ENCODE results near the gene DPH6.

The DPH6 gene

GRCh38 chr15:35540021-35540420 lies 5.9 kb downstream of the DPH6 start:
- no peak for DNase-seq

- no peak for DNase-seq
These were observed 10.5 kb downstream of the DPH6 start for GRCh38 chr15:35535365-35535916.

- DNase-seq = no peak
These were observed 12.5 kb downstream of the DPH6 start for GRCh38 chr15:35533130-35534110.

GRCh38 chr15:35530698-35531097 lies 15.3 kb downstream of the DPH6 start:
- DNase-seq = no peak

GRCh38 chr15:35529784-35530183 lies 16.2 kb downstream of the DPH6 start:
- DNase-seq = no peak

GRCh38 chr15:35522061-35522460 lies 23.9 kb downstream of the DPH6 start:
- DNase-seq = no peak

GRCh38 chr15:35519541-35520149 lies 26.3 kb downstream of the DPH6 start:
- DNase-seq = no peak

- no peak for DNase-seq
These were observed 26.9 kb downstream of the DPH6 start for GRCh38 chr15:35519052-35519451.

- DNase-seq = no peak
These were observed 31.2 kb downstream of the DPH6 start for GRCh38 chr15:35514759-35515158.

- no peak for DNase-seq
These were observed 37.9 kb downstream of the DPH6 start for GRCh38 chr15:35507932-35508638.

GRCh38 chr15:35506272-35506870 lies 39.6 kb downstream of the DPH6 start:
- no peak for DNase-seq

GRCh38 chr15:35505809-35506208 lies 40.2 kb downstream of the DPH6 start:
- no peak for DNase-seq

- DNase-seq = no peak
These were observed 40.8 kb downstream of the DPH6 start for GRCh38 chr15:35505141-35505540.

- DNase-seq = no peak
These were observed 46.2 kb downstream of the DPH6 start for GRCh38 chr15:35499723-35500122.

- DNase-seq = no peak
These were observed 49.4 kb downstream of the DPH6 start for GRCh38 chr15:35496585-35496984.

- DNase-seq = no peak
These were observed 50.9 kb downstream of the DPH6 start for GRCh38 chr15:35495080-35495479.

- no peak for DNase-seq
These were observed 54.0 kb downstream of the DPH6 start for GRCh38 chr15:35491999-35492398.

GRCh38 chr15:35491173-35491572 lies 54.8 kb downstream of the DPH6 start:
- no peak for DNase-seq

- no peak for DNase-seq
These were observed 55.5 kb downstream of the DPH6 start for GRCh38 chr15:35490511-35490910.

- no peak for DNase-seq
These were observed 58.5 kb downstream of the DPH6 start for GRCh38 chr15:35487417-35487816.

GRCh38 chr15:35486296-35486695 lies 59.7 kb downstream of the DPH6 start:
- no peak for DNase-seq

- no peak for DNase-seq
These were observed 60.6 kb downstream of the DPH6 start for GRCh38 chr15:35485411-35485810.
